ENCODE measurements around the gene MTOR.

The MTOR gene

GRCh38 chr1:11138952-11139351, 123.4 kb downstream of the MTOR start:
- Histone ChIP-seq H4K12ac (ENCODE audit: low read depth, low read length) (no peak overlapping the region), H3K14ac (ENCODE audit: low read length) (no peak overlapping the region), H2BK5ac (ENCODE audit: low read depth, low read length, poor library complexity) (no peak overlapping the region), H3K36me3 (ENCODE audit: control insufficient read depth in 1 of 2, insufficient read depth in 2 of 2, low read length in 2 of 2) (peaks cover 7 to 15% of the 10 kb centered on the region in 2 experiments), H3K4ac (ENCODE audit: low read depth, low read length) (no peak overlapping the region), H4K91ac (ENCODE audit: low read depth, low read length) (no peak overlapping the region), H3K4me1 (ENCODE audit: control insufficient read depth in 1 of 2, insufficient read depth in 2 of 2, low read length in 2 of 2) (peaks cover 15 to 21% of the 10 kb centered on the region in 2 experiments), H2AFZ (ENCODE audit: insufficient read depth, low read length, poor library complexity) (no peak overlapping the region), H3K18ac (ENCODE audit: low read length) (no peak overlapping the region), H4K8ac (ENCODE audit: low read depth, low read length) (no peak overlapping the region), H3K4me2 (ENCODE audit: low read length) (no peak overlapping the region), H3K79me1 (ENCODE audit: low read length) (peaks cover 8% of the 10 kb centered on the region), H3K23ac (ENCODE audit: low read length) (no peak overlapping the region), H3K9me3 (ENCODE audit: insufficient read depth, low read depth, low read length) (peaks cover 3% of the 10 kb centered on the region), H2BK12ac (ENCODE audit: low read length) (no peak overlapping the region), H3K27me3 (ENCODE audit: insufficient read depth, low read length) (no peaks in the 10 kb centered on the region), H3K4me3 (ENCODE audit: low read depth, low read length) (no peak overlapping the region), H2BK120ac (ENCODE audit: insufficient read depth, low read length, poor library complexity) (no peak overlapping the region), H2AK5ac (ENCODE audit: low read length) (no peak overlapping the region), H3K27ac (ENCODE audit: low read depth, low read length) (peak overlapping the region; percentile 89), H3K79me2 (ENCODE audit: control insufficient read depth, insufficient read depth, low read length, poor library complexity) (no peaks in the 10 kb centered on the region), H3K9ac (ENCODE audit: low read length) (no peak overlapping the region)
- no CpG with 5 or more reads among the region's 3 CpGs for WGBS (ENCODE audit: extremely low coverage, insufficient coverage, insufficient read length)
- no peak for DNase-seq

GRCh38 chr1:11138029-11138428, 124.3 kb downstream of the MTOR start:
- H3K9ac ChIP-seq (ENCODE audit: low read length) = no peak overlapping the region
- H2AFZ ChIP-seq (ENCODE audit: insufficient read depth, low read length, poor library complexity) = no peak overlapping the region
- peaks cover 3% of the 10 kb centered on the region for H3K9me3 ChIP-seq (ENCODE audit: insufficient read depth, low read depth, low read length)
- H3K79me2 ChIP-seq (ENCODE audit: control insufficient read depth, insufficient read depth, low read length, poor library complexity) = no peaks in the 10 kb centered on the region
- peak overlapping the region; percentile 61 for H4K91ac ChIP-seq (ENCODE audit: low read depth, low read length)
- no peak overlapping the region for H2BK12ac ChIP-seq (ENCODE audit: low read length)
- no peaks in the 10 kb centered on the region for H3K27me3 ChIP-seq (ENCODE audit: insufficient read depth, low read length)
- H2AK5ac ChIP-seq (ENCODE audit: low read length) = peak overlapping the region; percentile 35
- DNase-seq = no peak
- peak overlapping the region; percentile 46 for H3K4me2 ChIP-seq (ENCODE audit: low read length)
- peak overlapping the region; percentile 89 for H2BK5ac ChIP-seq (ENCODE audit: low read depth, low read length, poor library complexity)
- no peak overlapping the region for H3K18ac ChIP-seq (ENCODE audit: low read length)
- H3K23ac ChIP-seq (ENCODE audit: low read length) = no peak overlapping the region
- peaks cover 8 to 14% of the 10 kb centered on the region in 2 experiments for H3K36me3 ChIP-seq (ENCODE audit: control insufficient read depth in 1 of 2, insufficient read depth in 2 of 2, low read length in 2 of 2)
- peak overlapping the region; percentile 58 for H2BK120ac ChIP-seq (ENCODE audit: insufficient read depth, low read length, poor library complexity)
- no CpG with 5 or more reads among the region's 1 CpG for WGBS (ENCODE audit: extremely low coverage, insufficient coverage, insufficient read length)
- no peak overlapping the region for H3K14ac ChIP-seq (ENCODE audit: low read length)
- H4K12ac ChIP-seq (ENCODE audit: low read depth, low read length) = no peak overlapping the region
- H3K4ac ChIP-seq (ENCODE audit: low read depth, low read length) = no peak overlapping the region
- H3K4me3 ChIP-seq (ENCODE audit: low read depth, low read length) = no peak overlapping the region
- peak overlapping the region; percentile 89 for H3K27ac ChIP-seq (ENCODE audit: low read depth, low read length)
- H3K79me1 ChIP-seq (ENCODE audit: low read length) = peaks cover 8% of the 10 kb centered on the region
- H3K4me1 ChIP-seq (ENCODE audit: control insufficient read depth in 1 of 2, insufficient read depth in 2 of 2, low read length in 2 of 2) = peaks cover 15 to 21% of the 10 kb centered on the region in 2 experiments
- no peak overlapping the region for H4K8ac ChIP-seq (ENCODE audit: low read depth, low read length)

- Histone ChIP-seq H2BK5ac (ENCODE audit: low read depth, low read length, poor library complexity) (no peak overlapping the region), H4K91ac (ENCODE audit: low read depth, low read length) (no peak overlapping the region), H2BK12ac (ENCODE audit: low read length) (no peak overlapping the region), H3K4ac (ENCODE audit: low read depth, low read length) (no peak overlapping the region), H2AK5ac (ENCODE audit: low read length) (no peak overlapping the region), H3K79me2 (ENCODE audit: control insufficient read depth, insufficient read depth, low read length, poor library complexity) (no peaks in the 10 kb centered on the region), H3K4me2 (ENCODE audit: low read length) (no peak overlapping the region), H3K4me3 (ENCODE audit: low read depth, low read length) (no peak overlapping the region), H3K9ac (ENCODE audit: low read length) (no peak overlapping the region), H3K79me1 (ENCODE audit: low read length) (peaks cover 8% of the 10 kb centered on the region), H3K27me3 (ENCODE audit: insufficient read depth, low read length) (no peaks in the 10 kb centered on the region), H3K14ac (ENCODE audit: low read length) (no peak overlapping the region), H3K18ac (ENCODE audit: low read length) (no peak overlapping the region), H4K8ac (ENCODE audit: low read depth, low read length) (no peak overlapping the region), H3K36me3 (ENCODE audit: control insufficient read depth in 1 of 2, insufficient read depth in 2 of 2, low read length in 2 of 2) (peaks cover 18 to 34% of the 10 kb centered on the region in 2 experiments), H3K4me1 (ENCODE audit: control insufficient read depth in 1 of 2, insufficient read depth in 2 of 2, low read length in 2 of 2) (peaks cover 15 to 21% of the 10 kb centered on the region in 2 experiments), H3K9me3 (ENCODE audit: insufficient read depth, low read depth, low read length) (peaks cover 3% of the 10 kb centered on the region), H4K12ac (ENCODE audit: low read depth, low read length) (no peak overlapping the region), H2BK120ac (ENCODE audit: insufficient read depth, low read length, poor library complexity) (no peak overlapping the region), H3K27ac (ENCODE audit: low read depth, low read length) (no peak overlapping the region), H3K23ac (ENCODE audit: low read length) (no peak overlapping the region), H2AFZ (ENCODE audit: insufficient read depth, low read length, poor library complexity) (no peak overlapping the region)
- DNase-seq = no peak
- WGBS (ENCODE audit: extremely low coverage, insufficient coverage, insufficient read length) = no CpG with 5 or more reads among the region's 5 CpGs
These were observed 127.5 kb downstream of the MTOR start for GRCh38 chr1:11134898-11135266.

GRCh38 chr1:11134251-11134897, 128.0 kb downstream of the MTOR start:
- H3K4me3 ChIP-seq (ENCODE audit: low read depth, low read length) = no peak overlapping the region
- no peak for DNase-seq
- no peak overlapping the region for H3K27ac ChIP-seq (ENCODE audit: low read depth, low read length)
- peaks cover 13 to 18% of the 10 kb centered on the region in 2 experiments for H3K4me1 ChIP-seq (ENCODE audit: control insufficient read depth in 1 of 2, insufficient read depth in 2 of 2, low read length in 2 of 2)
- H2BK5ac ChIP-seq (ENCODE audit: low read depth, low read length, poor library complexity) = no peak overlapping the region
- H4K8ac ChIP-seq (ENCODE audit: low read depth, low read length) = no peak overlapping the region
- H3K9ac ChIP-seq (ENCODE audit: low read length) = no peak overlapping the region
- H2AK5ac ChIP-seq (ENCODE audit: low read length) = no peak overlapping the region
- no peak overlapping the region for H2BK12ac ChIP-seq (ENCODE audit: low read length)
- no peak overlapping the region for H2BK120ac ChIP-seq (ENCODE audit: insufficient read depth, low read length, poor library complexity)
- H4K91ac ChIP-seq (ENCODE audit: low read depth, low read length) = no peak overlapping the region
- H3K23ac ChIP-seq (ENCODE audit: low read length) = peak overlapping the region; percentile 0
- H3K79me1 ChIP-seq (ENCODE audit: low read length) = peaks cover 7% of the 10 kb centered on the region
- H3K14ac ChIP-seq (ENCODE audit: low read length) = no peak overlapping the region
- no peak overlapping the region for H3K4ac ChIP-seq (ENCODE audit: low read depth, low read length)
- no peaks in the 10 kb centered on the region for H3K27me3 ChIP-seq (ENCODE audit: insufficient read depth, low read length)
- no peak overlapping the region for H2AFZ ChIP-seq (ENCODE audit: insufficient read depth, low read length, poor library complexity)
- no CpG with 5 or more reads among the region's 5 CpGs for WGBS (ENCODE audit: extremely low coverage, insufficient coverage, insufficient read length)
- H3K9me3 ChIP-seq (ENCODE audit: insufficient read depth, low read depth, low read length) = peaks cover 3% of the 10 kb centered on the region
- no peak overlapping the region for H3K18ac ChIP-seq (ENCODE audit: low read length)
- peaks cover 22 to 38% of the 10 kb centered on the region in 2 experiments for H3K36me3 ChIP-seq (ENCODE audit: control insufficient read depth in 1 of 2, insufficient read depth in 2 of 2, low read length in 2 of 2)
- no peaks in the 10 kb centered on the region for H3K79me2 ChIP-seq (ENCODE audit: control insufficient read depth, insufficient read depth, low read length, poor library complexity)
- no peak overlapping the region for H3K4me2 ChIP-seq (ENCODE audit: low read length)
- no peak overlapping the region for H4K12ac ChIP-seq (ENCODE audit: low read depth, low read length)

Measured in trophoblast cell (in vitro differentiated cells and primary cell).